GM23338 (cell line): Measurements from ENCODE around the gene PDE2A. TPM values are rescaled to one million over a fixed set of nuclear protein-coding genes. Genes with fewer than 3 reads are reported as not detected.

Experiments
- ATAC-seq: fragments of 200-7000 bp; cut with Tn5 transposase; 3 replicates; pipeline ENCODE4 v1.9.1; 2020
- DNase-seq: peaks from one replicate; pipeline ENCODE4 v3.0.0-alpha.2; 2015; ENCODE audit warnings: low spot score
- H2AFZ ChIP-seq: fragments of 200-600 bp; sonication (generic); 2 replicates; pipeline ENCODE4 v1.8.0; 2016; ENCODE audit warnings: antibody characterized with exemption, mild to moderate bottlenecking, moderate library complexity
- H3F3A ChIP-seq: fragments of 200-600 bp; sonication (generic); replicated peaks from 2 replicates; pipeline ENCODE4 v1.8.0; 2017; ENCODE audit warnings: antibody characterized with exemption, mixed run types, low read depth
- H3K27ac ChIP-seq: fragments of 200-600 bp; sonication (generic); 2 replicates; pipeline ENCODE4 v1.6.1; 2016; ENCODE audit warnings: low read depth
- H3K27me3 ChIP-seq: fragments of 200-600 bp; sonication (generic); 2 replicates; pipeline ENCODE4 v1.8.0; 2016; ENCODE audit warnings: mild to moderate bottlenecking, mixed run types, moderate library complexity; ENCODE audit not compliant: insufficient read depth
- H3K36me3 ChIP-seq: fragments of 200-600 bp; sonication (generic); 2 replicates; pipeline ENCODE4 v1.8.0; 2016; ENCODE audit warnings: mild to moderate bottlenecking; ENCODE audit not compliant: insufficient read depth
- H3K4me1 ChIP-seq: fragments of 200-600 bp; sonication (generic); 2 replicates; pipeline ENCODE4 v1.8.0; 2016; ENCODE audit warnings: mild to moderate bottlenecking, moderate library complexity; ENCODE audit not compliant: insufficient read depth
- H3K4me2 ChIP-seq: fragments of 200-600 bp; sonication (generic); 2 replicates; pipeline ENCODE4 v1.7.1; 2017; ENCODE audit warnings: mixed run types
- H3K4me3 ChIP-seq: fragments of 200-600 bp; sonication (generic); 2 replicates; pipeline ENCODE4 v1.6.1; 2016; ENCODE audit warnings: mixed run types
- H3K79me2 ChIP-seq: fragments of 200-600 bp; sonication (generic); replicated peaks from 2 replicates; pipeline ENCODE4 v1.8.0; 2017; ENCODE audit warnings: mild to moderate bottlenecking; ENCODE audit not compliant: insufficient read depth
- H3K9me2 ChIP-seq: fragments of 200-600 bp; sonication (generic); 2 replicates; pipeline ENCODE4 v1.8.0; 2017; ENCODE audit not compliant: insufficient read depth
- H4K20me1 ChIP-seq: fragments of 200-600 bp; sonication (generic); replicated peaks from 2 replicates; pipeline ENCODE4 v1.8.0; 2017; ENCODE audit warnings: mild to moderate bottlenecking; ENCODE audit not compliant: insufficient read depth
- H3K27ac Mint-ChIP-seq: 2 replicates; pipeline ENCODE4 v1.8.0; 2020; ENCODE audit warnings: inconsistent platforms, mild to moderate bottlenecking, moderate library complexity, mixed read lengths
- H3K27me3 Mint-ChIP-seq: 3 replicates; pipeline ENCODE4 v1.8.0; 2022; ENCODE audit warnings: low read depth, mild to moderate bottlenecking, moderate library complexity, mixed read lengths, inconsistent platforms; ENCODE audit not compliant: insufficient read depth, poor library complexity
- H3K36me3 Mint-ChIP-seq: 3 replicates; pipeline ENCODE4 v1.8.0; 2021; ENCODE audit warnings: low read depth, mild to moderate bottlenecking, inconsistent platforms, moderate library complexity, mixed read lengths
- H3K4me1 Mint-ChIP-seq: 3 replicates; pipeline ENCODE4 v1.8.0; 2020; ENCODE audit warnings: mild to moderate bottlenecking, inconsistent platforms, mixed read lengths
- H3K4me3 Mint-ChIP-seq: 3 replicates; pipeline ENCODE4 v1.8.0; 2021; ENCODE audit warnings: moderate library complexity, mild to moderate bottlenecking, inconsistent platforms, mixed read lengths
- H3K9me3 Mint-ChIP-seq: 3 replicates; pipeline ENCODE4 v1.8.0; 2020; ENCODE audit warnings: moderate library complexity, mild to moderate bottlenecking, inconsistent platforms, mixed read lengths
- CREB1 ChIP-seq: fragments of 250-450 bp; sonication (Bioruptor Pico); IDR thresholded peaks from 2 replicates; pipeline ENCODE4 v1.5.0; 2020; ENCODE audit warnings: low read depth, mild to moderate bottlenecking, moderate library complexity
- EZH2 ChIP-seq: fragments of 200-600 bp; sonication (generic); IDR thresholded peaks from one replicate; pipeline ENCODE4 v1.8.0; 2017; ENCODE audit warnings: antibody characterized with exemption, mild to moderate bottlenecking, low read depth; ENCODE audit not compliant: unreplicated experiment
- EZH2phosphoT487 ChIP-seq: fragments of 200-600 bp; sonication (generic); IDR thresholded peaks from one replicate; pipeline ENCODE4 v1.8.1; 2018; ENCODE audit warnings: antibody characterized with exemption; ENCODE audit not compliant: unreplicated experiment
- JUNB ChIP-seq: IDR thresholded peaks from one replicate; pipeline ENCODE4 v1.6.1; 2016; ENCODE audit warnings: antibody characterized with exemption; ENCODE audit not compliant: unreplicated experiment
- NANOG ChIP-seq: IDR thresholded peaks from 2 replicates; pipeline ENCODE4 v1.6.1; 2016; ENCODE audit warnings: antibody characterized with exemption, borderline replicate concordance
- POLR2AphosphoS5 ChIP-seq: IDR thresholded peaks from 2 replicates; pipeline ENCODE4 v1.6.1; 2016; ENCODE audit warnings: antibody characterized with exemption, low read depth
- STAT1 ChIP-seq: IDR thresholded peaks from one replicate; pipeline ENCODE4 v1.6.1; 2016; ENCODE audit warnings: antibody characterized with exemption; ENCODE audit not compliant: unreplicated experiment
- ZNF114 ChIP-seq: fragments of 250-450 bp; sonication (Bioruptor Pico); IDR thresholded peaks from 2 replicates; pipeline ENCODE4 v1.5.0; 2020; ENCODE audit warnings: mild to moderate bottlenecking, moderate library complexity
- ZNF331 ChIP-seq: fragments of 250-450 bp; sonication (Bioruptor Pico); IDR thresholded peaks from 2 replicates; pipeline ENCODE4 v1.5.0; 2020; ENCODE audit warnings: low read depth, mild to moderate bottlenecking, moderate library complexity
- polyA plus RNA-seq: library from polyadenylated mRNA; unstranded; fragments of >200 nt; fragmentation: Nextera tagmentation; extraction: Ambion mirVana; gene quantifications from 2 replicates; pipeline ENCODE4 v1.2.1, GENCODE V29; 2016
- total RNA-seq: library from RNA; depleted of rRNA; stranded (reverse); fragments of >200 nt; shearing (Covaris generic); gene quantifications from 2 replicates; pipeline ENCODE4 v1.2.3, GENCODE V29; 2014
- TF ChIP-seq, protein P1 (sequence below), 2 experiments: fragments of 200-600 bp in 1 of 2; sonication (generic) in 1 of 2; conservative IDR thresholded peaks; 2 replicates each; pipeline versions ENCODE4 v1.5.1 to v1.6.1; 2016 to 2017; ENCODE audit warnings: antibody characterized with exemption in 2 of 2, low read depth in 2 of 2, mild to moderate bottlenecking in 2 of 2, moderate library complexity in 1 of 2
- TF ChIP-seq, protein P2 (sequence below): IDR thresholded peaks from 2 replicates; pipeline ENCODE4 v1.6.1; 2016; ENCODE audit warnings: antibody characterized with exemption
- TF ChIP-seq, protein P3 (sequence below): fragments of 250-450 bp; sonication (Bioruptor Pico); IDR thresholded peaks from 2 replicates; pipeline ENCODE4 v1.5.0; 2020; ENCODE audit warnings: mild to moderate bottlenecking, moderate library complexity
- TF ChIP-seq, protein P4 (sequence below): IDR thresholded peaks from one replicate; pipeline ENCODE4 v1.6.1; 2018; ENCODE audit warnings: antibody characterized with exemption; ENCODE audit not compliant: unreplicated experiment

The PDE2A gene
- total and polyA plus RNA-seq, 2 experiments from 2014 or later, result 4.3 to 16.2 TPM

DNA sequence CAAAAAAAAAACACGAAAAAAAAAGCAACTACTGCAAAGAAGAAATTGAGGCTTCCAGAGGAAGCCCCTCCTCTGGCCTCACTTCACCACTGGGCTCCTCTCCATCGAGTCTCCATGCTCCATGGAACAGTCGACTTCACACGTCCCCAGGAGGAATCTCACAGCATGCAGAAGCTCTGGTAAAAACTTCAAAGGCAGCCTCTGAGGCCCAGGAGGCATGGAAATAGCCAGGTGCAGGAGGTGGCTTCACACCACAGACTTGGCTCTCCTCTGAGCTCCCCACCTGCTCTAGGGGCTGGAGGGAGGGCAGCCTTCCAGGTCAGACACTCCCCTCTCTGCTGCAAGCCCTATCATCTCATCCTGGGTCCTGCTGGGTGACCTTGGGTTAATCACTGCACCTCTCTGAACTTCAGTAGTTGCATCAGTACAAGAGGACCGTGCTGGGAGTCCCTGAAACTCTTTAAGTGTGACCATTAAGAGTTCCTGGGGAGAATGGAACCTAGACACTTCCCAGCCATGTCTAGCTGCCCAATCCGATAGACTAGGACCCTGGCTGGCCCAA lies 8.2 kb downstream of the PDE2A start:
- DNase-seq (no peak), ATAC-seq (no peak)
- Histone ChIP-seq H3K9me2 (no peaks in the 10 kb centered on the region), H4K20me1 (no peaks in the 10 kb centered on the region), H3K27me3 (no peaks in the 10 kb centered on the region), H3K27ac (no peak overlapping the region), H3K79me2 (no peaks in the 10 kb centered on the region), H3F3A (no peaks in the 10 kb centered on the region), H3K4me1 (peaks cover 17% of the 10 kb centered on the region), H2AFZ (no peak overlapping the region), H3K36me3 (no peaks in the 10 kb centered on the region), H3K4me2 (no peak overlapping the region), H3K4me3 (no peak overlapping the region)
- H3K36me3 Mint-ChIP-seq, result peaks cover 18% of the 10 kb centered on the region
- H3K27me3 Mint-ChIP-seq, result peaks cover 14% of the 10 kb centered on the region
- no peak for TF ChIP-seq ZNF331 (CRISPR knock-in tag)
- TF ChIP-seq JUNB, result no peak
- TF ChIP-seq POLR2AphosphoS5, result no peak
- TF ChIP-seq, protein P1, sequence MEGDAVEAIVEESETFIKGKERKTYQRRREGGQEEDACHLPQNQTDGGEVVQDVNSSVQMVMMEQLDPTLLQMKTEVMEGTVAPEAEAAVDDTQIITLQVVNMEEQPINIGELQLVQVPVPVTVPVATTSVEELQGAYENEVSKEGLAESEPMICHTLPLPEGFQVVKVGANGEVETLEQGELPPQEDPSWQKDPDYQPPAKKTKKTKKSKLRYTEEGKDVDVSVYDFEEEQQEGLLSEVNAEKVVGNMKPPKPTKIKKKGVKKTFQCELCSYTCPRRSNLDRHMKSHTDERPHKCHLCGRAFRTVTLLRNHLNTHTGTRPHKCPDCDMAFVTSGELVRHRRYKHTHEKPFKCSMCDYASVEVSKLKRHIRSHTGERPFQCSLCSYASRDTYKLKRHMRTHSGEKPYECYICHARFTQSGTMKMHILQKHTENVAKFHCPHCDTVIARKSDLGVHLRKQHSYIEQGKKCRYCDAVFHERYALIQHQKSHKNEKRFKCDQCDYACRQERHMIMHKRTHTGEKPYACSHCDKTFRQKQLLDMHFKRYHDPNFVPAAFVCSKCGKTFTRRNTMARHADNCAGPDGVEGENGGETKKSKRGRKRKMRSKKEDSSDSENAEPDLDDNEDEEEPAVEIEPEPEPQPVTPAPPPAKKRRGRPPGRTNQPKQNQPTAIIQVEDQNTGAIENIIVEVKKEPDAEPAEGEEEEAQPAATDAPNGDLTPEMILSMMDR (conservative IDR thresholded peaks at IDR 0.05; ENCODE audit: low read depth in 2 of 2), result no peak
- no peak for TF ChIP-seq CREB1 (CRISPR knock-in tag)
- TF ChIP-seq NANOG, result no peak
- TF ChIP-seq, protein P2, sequence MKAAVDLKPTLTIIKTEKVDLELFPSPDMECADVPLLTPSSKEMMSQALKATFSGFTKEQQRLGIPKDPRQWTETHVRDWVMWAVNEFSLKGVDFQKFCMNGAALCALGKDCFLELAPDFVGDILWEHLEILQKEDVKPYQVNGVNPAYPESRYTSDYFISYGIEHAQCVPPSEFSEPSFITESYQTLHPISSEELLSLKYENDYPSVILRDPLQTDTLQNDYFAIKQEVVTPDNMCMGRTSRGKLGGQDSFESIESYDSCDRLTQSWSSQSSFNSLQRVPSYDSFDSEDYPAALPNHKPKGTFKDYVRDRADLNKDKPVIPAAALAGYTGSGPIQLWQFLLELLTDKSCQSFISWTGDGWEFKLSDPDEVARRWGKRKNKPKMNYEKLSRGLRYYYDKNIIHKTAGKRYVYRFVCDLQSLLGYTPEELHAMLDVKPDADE, result no peak
- no peak for TF ChIP-seq EZH2
- no peak for TF ChIP-seq EZH2phosphoT487
- no peak for TF ChIP-seq STAT1
- TF ChIP-seq, protein P3, sequence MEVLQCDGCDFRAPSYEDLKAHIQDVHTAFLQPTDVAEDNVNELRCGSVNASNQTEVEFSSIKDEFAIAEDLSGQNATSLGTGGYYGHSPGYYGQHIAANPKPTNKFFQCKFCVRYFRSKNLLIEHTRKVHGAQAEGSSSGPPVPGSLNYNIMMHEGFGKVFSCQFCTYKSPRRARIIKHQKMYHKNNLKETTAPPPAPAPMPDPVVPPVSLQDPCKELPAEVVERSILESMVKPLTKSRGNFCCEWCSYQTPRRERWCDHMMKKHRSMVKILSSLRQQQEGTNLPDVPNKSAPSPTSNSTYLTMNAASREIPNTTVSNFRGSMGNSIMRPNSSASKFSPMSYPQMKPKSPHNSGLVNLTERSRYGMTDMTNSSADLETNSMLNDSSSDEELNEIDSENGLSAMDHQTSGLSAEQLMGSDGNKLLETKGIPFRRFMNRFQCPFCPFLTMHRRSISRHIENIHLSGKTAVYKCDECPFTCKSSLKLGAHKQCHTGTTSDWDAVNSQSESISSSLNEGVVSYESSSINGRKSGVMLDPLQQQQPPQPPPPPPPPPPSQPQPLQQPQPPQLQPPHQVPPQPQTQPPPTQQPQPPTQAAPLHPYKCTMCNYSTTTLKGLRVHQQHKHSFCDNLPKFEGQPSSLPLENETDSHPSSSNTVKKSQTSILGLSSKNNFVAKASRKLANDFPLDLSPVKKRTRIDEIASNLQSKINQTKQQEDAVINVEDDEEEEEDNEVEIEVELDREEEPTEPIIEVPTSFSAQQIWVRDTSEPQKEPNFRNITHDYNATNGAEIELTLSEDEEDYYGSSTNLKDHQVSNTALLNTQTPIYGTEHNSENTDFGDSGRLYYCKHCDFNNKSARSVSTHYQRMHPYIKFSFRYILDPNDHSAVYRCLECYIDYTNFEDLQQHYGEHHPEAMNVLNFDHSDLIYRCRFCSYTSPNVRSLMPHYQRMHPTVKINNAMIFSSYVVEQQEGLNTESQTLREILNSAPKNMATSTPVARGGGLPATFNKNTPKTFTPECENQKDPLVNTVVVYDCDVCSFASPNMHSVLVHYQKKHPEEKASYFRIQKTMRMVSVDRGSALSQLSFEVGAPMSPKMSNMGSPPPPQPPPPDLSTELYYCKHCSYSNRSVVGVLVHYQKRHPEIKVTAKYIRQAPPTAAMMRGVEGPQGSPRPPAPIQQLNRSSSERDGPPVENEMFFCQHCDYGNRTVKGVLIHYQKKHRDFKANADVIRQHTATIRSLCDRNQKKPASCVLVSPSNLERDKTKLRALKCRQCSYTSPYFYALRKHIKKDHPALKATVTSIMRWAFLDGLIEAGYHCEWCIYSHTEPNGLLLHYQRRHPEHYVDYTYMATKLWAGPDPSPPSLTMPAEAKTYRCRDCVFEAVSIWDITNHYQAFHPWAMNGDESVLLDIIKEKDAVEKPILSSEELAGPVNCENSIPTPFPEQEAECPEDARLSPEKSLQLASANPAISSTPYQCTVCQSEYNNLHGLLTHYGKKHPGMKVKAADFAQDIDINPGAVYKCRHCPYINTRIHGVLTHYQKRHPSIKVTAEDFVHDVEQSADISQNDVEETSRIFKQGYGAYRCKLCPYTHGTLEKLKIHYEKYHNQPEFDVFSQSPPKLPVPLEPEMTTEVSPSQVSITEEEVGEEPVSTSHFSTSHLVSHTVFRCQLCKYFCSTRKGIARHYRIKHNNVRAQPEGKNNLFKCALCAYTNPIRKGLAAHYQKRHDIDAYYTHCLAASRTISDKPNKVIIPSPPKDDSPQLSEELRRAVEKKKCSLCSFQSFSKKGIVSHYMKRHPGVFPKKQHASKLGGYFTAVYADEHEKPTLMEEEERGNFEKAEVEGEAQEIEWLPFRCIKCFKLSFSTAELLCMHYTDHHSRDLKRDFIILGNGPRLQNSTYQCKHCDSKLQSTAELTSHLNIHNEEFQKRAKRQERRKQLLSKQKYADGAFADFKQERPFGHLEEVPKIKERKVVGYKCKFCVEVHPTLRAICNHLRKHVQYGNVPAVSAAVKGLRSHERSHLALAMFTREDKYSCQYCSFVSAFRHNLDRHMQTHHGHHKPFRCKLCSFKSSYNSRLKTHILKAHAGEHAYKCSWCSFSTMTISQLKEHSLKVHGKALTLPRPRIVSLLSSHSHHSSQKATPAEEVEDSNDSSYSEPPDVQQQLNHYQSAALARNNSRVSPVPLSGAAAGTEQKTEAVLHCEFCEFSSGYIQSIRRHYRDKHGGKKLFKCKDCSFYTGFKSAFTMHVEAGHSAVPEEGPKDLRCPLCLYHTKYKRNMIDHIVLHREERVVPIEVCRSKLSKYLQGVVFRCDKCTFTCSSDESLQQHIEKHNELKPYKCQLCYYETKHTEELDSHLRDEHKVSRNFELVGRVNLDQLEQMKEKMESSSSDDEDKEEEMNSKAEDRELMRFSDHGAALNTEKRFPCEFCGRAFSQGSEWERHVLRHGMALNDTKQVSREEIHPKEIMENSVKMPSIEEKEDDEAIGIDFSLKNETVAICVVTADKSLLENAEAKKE, result no peak
- TF ChIP-seq, protein P4, sequence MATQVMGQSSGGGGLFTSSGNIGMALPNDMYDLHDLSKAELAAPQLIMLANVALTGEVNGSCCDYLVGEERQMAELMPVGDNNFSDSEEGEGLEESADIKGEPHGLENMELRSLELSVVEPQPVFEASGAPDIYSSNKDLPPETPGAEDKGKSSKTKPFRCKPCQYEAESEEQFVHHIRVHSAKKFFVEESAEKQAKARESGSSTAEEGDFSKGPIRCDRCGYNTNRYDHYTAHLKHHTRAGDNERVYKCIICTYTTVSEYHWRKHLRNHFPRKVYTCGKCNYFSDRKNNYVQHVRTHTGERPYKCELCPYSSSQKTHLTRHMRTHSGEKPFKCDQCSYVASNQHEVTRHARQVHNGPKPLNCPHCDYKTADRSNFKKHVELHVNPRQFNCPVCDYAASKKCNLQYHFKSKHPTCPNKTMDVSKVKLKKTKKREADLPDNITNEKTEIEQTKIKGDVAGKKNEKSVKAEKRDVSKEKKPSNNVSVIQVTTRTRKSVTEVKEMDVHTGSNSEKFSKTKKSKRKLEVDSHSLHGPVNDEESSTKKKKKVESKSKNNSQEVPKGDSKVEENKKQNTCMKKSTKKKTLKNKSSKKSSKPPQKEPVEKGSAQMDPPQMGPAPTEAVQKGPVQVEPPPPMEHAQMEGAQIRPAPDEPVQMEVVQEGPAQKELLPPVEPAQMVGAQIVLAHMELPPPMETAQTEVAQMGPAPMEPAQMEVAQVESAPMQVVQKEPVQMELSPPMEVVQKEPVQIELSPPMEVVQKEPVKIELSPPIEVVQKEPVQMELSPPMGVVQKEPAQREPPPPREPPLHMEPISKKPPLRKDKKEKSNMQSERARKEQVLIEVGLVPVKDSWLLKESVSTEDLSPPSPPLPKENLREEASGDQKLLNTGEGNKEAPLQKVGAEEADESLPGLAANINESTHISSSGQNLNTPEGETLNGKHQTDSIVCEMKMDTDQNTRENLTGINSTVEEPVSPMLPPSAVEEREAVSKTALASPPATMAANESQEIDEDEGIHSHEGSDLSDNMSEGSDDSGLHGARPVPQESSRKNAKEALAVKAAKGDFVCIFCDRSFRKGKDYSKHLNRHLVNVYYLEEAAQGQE, result no peak
- no peak for TF ChIP-seq ZNF114
- H3K27ac Mint-ChIP-seq, result no peak overlapping the region
- peaks cover 19% of the 10 kb centered on the region for H3K4me1 Mint-ChIP-seq
- H3K4me3 Mint-ChIP-seq, result no peak overlapping the region
- peaks cover 17% of the 10 kb centered on the region for H3K9me3 Mint-ChIP-seq
